ENCODE data around the gene RAF1. TPM values are rescaled to one million over a fixed set of nuclear protein-coding genes. Genes with fewer than 3 reads are reported as not detected.

The RAF1 gene
- total RNA-seq, 2 donors from 2014 or later: 158 to 183 TPM

- Histone ChIP-seq H3K36me3 (peaks cover 77% of the 10 kb centered on the region), H3K9me3 (no peaks in the 10 kb centered on the region), H3K4me1 (ENCODE audit: control insufficient read depth in 1 of 2, low read depth in 2 of 2) (no peaks in the 10 kb centered on the region), H3K4me3 (no peak overlapping the region), H3K27me3 (replicated peaks; ENCODE audit: insufficient read depth) (no peaks in the 10 kb centered on the region), H3K27ac (no peak overlapping the region)
- DNase-seq (ENCODE audit: low spot score): no peak
- TF ChIP-seq CTCF (IDR thresholded peaks at IDR 0.05): no peak
- ATAC-seq (ENCODE audit: insufficient number of reproducible peaks, low FRiP score, low read depth): no peak
Observed at GRCh38 chr3:12586403-12586802, 77.5 kb downstream of the RAF1 start.

- Histone ChIP-seq H3K9me3 (no peaks in the 10 kb centered on the region), H3K4me1 (ENCODE audit: control insufficient read depth in 1 of 2, low read depth in 2 of 2) (no peaks in the 10 kb centered on the region), H3K4me3 (no peak overlapping the region), H3K36me3 (peaks cover 77% of the 10 kb centered on the region), H3K27ac (peak overlapping the region in 1 of 2 donors; percentile 18), H3K27me3 (replicated peaks; ENCODE audit: insufficient read depth) (no peaks in the 10 kb centered on the region)
- DNase-seq (ENCODE audit: low spot score): no peak
- TF ChIP-seq CTCF (IDR thresholded peaks at IDR 0.05): no peak
- no peak for ATAC-seq (ENCODE audit: insufficient number of reproducible peaks, low FRiP score, low read depth)
Observed at GRCh38 chr3:12585970-12586369, 77.9 kb downstream of the RAF1 start.

GRCh38 chr3:12585181-12585580, 78.7 kb downstream of the RAF1 start:
- DNase-seq (ENCODE audit: low spot score): no peak
- no peak for ATAC-seq (ENCODE audit: insufficient number of reproducible peaks, low FRiP score, low read depth)
- no peak overlapping the region for H3K4me3 ChIP-seq
- H3K4me1 ChIP-seq (ENCODE audit: control insufficient read depth in 1 of 2, low read depth in 2 of 2): no peaks in the 10 kb centered on the region
- H3K9me3 ChIP-seq: no peaks in the 10 kb centered on the region
- no peak for TF ChIP-seq CTCF (IDR thresholded peaks at IDR 0.05)
- no peak overlapping the region for H3K27ac ChIP-seq
- no peaks in the 10 kb centered on the region for H3K27me3 ChIP-seq (replicated peaks; ENCODE audit: insufficient read depth)
- H3K36me3 ChIP-seq: peaks cover 75% of the 10 kb centered on the region

GRCh38 chr3:12584083-12584482, 79.8 kb downstream of the RAF1 start:
- no peak for DNase-seq (ENCODE audit: low spot score)
- H3K27me3 ChIP-seq (replicated peaks; ENCODE audit: insufficient read depth): no peaks in the 10 kb centered on the region
- H3K27ac ChIP-seq: no peak overlapping the region
- H3K4me1 ChIP-seq (ENCODE audit: control insufficient read depth in 1 of 2, low read depth in 2 of 2): no peaks in the 10 kb centered on the region
- no peak for TF ChIP-seq CTCF (IDR thresholded peaks at IDR 0.05)
- ATAC-seq (ENCODE audit: insufficient number of reproducible peaks, low FRiP score, low read depth): no peak
- H3K36me3 ChIP-seq: peaks cover 73% of the 10 kb centered on the region
- no peak overlapping the region for H3K4me3 ChIP-seq
- H3K9me3 ChIP-seq: no peaks in the 10 kb centered on the region

- no peak for ATAC-seq (ENCODE audit: insufficient number of reproducible peaks, low FRiP score, low read depth)
Observed at GRCh38 chr3:12583280-12583679, 80.6 kb downstream of the RAF1 start.

More at GRCh38 chr3:12583280-12583679, 80.6 kb downstream of the RAF1 start:
- H3K4me3 ChIP-seq: no peak overlapping the region
- no peaks in the 10 kb centered on the region for H3K4me1 ChIP-seq (ENCODE audit: control insufficient read depth in 1 of 2, low read depth in 2 of 2)
- H3K9me3 ChIP-seq: no peaks in the 10 kb centered on the region
- TF ChIP-seq CTCF (IDR thresholded peaks at IDR 0.05): no peak
- peaks cover 67% of the 10 kb centered on the region for H3K36me3 ChIP-seq
- no peak for DNase-seq (ENCODE audit: low spot score)
- H3K27ac ChIP-seq: no peak overlapping the region
- no peaks in the 10 kb centered on the region for H3K27me3 ChIP-seq (replicated peaks; ENCODE audit: insufficient read depth)
